SKM-1 (cell line): ENCODE data around the gene ATP8A1.
"Not testable (repeated sequence)": the region's sequence is repeated elsewhere in the genome, so short reads cannot be mapped to it uniquely, and the experiment has no call there.

Experiments
- DNase-seq: peaks from one replicate; lab custom pipeline; 2025; ENCODE audit not compliant: unreplicated experiment; lab: John Stamatoyannopoulos, UW

Gene ATP8A1

DNA sequence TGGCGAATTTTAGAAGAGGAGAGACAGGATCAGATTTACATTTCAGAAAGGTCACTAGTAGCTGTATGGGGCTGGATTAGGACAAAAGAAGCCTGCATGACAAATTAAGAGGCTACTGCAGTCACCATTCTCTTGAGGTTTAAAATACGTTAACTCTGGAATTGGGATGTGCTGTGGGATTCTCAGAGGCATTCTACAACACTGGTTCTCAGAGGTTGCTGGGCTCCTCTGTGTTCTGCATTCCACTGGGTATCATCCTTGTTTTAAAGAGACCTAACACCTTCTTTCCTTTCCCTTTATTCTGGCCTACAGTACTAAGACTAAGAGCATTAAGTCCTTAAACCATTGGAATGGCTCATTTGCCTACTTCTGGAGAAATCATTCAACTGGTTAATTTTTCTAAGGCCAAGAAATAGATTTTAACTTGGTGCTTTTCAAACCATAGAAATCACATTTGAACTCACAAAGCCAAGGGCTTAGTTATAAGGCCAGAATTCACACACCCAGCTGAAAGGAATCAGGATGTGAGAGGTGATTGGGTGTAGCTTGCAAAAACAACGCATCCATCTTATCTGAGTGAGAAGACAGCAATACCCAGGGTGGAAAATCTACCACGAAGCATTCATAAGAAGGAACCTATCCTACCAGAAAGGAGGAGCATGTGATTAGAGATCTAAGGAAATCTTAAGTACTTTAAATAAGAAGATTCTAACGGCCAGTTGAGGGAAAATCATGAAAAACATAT is 143.0 kb downstream of the ATP8A1 start:
- no peak for DNase-seq

DNA sequence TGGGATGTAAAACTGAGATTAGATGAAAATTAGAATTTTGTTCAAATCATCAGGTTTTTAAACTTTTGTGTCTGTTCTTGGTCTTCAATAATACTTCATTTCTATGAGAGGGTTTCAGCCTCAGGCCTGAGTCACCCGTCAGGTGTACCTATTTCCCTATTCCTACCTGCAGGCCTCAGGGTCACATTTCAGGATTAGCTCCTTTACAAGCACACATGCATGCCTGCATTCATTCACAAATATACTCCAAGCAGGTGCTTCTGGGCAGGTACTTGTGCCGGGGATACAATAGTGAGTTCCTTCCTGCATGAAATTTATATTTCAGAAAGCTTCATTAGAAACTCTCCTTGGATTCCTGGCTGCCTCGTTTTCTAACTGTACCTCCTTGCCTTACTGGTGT is 144.7 kb downstream of the ATP8A1 start:
- no peak for DNase-seq

DNA sequence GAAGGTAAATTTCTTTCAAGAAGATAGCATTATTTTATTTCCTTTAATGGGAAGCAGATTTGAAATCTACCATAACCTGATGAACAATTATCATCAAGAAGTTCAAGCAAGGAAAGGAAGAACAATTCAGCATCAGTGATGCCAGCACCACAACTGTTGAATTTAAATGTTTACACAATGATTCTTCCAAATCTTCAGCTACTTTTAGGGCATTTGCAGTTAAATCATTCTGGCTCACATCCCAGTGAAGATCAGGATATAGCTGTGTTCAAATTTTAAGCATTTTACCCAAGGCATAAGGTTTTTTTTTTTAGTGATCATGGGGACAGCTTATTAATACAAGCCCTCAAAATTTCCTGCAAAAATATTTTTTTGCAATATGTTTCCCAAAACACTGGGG is 146.7 kb downstream of the ATP8A1 start:
- DNase-seq = no peak

DNA sequence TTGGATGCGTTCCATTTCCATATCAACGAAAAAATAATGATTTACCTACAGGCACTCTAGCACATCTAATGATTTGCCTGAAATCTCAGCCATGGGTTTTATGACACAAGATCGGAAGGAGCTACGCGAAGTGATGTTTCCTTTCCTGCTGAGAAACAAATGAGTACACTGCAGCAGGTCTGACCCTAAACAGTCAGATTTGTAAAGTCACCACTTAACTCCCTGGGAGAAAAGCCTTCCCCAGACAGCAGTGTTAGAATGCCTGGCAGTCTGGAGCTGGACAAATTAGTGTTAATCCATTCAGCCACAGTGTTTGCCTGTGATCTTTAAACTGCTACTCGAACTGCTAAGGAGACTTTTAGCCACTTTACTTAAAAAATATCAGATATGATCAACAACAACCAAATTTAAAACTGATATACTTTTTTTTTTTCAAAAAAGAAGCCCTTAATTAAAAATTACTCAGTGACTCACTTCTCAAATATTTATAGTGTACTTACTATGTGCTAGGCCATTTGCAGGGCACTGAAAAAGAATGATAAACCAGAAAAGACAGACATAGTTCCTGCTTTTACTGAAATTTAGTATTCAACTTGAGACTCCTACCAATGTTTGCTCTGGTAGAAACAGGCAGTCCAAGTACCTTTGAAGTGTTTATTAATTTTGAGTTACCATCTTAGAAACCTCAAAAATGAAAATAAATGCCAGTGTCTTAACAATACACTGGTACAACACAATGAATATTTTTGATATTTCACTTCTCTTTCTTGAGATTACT is 155.1 kb downstream of the ATP8A1 start:
- DNase-seq = no peak

DNA sequence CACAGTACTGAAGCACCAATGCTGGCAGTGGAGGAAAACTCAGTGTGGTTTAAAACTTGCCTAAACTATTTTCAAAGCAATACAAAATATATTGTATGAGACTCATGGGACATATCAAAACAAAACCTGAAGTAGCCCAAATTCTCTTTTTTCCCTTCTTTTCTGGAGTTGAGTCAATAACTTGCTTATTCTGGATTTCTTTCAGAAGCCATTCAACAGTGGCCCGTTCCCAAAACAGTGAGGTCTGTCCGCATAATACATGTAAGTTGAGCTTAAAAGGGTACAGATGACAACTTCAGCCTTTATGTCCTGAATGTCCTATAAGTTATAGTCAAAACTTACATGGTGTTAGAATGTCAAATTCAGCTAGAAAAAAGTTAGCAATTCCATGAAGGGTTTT is 158.9 kb downstream of the ATP8A1 start:
- DNase-seq = no peak

DNA sequence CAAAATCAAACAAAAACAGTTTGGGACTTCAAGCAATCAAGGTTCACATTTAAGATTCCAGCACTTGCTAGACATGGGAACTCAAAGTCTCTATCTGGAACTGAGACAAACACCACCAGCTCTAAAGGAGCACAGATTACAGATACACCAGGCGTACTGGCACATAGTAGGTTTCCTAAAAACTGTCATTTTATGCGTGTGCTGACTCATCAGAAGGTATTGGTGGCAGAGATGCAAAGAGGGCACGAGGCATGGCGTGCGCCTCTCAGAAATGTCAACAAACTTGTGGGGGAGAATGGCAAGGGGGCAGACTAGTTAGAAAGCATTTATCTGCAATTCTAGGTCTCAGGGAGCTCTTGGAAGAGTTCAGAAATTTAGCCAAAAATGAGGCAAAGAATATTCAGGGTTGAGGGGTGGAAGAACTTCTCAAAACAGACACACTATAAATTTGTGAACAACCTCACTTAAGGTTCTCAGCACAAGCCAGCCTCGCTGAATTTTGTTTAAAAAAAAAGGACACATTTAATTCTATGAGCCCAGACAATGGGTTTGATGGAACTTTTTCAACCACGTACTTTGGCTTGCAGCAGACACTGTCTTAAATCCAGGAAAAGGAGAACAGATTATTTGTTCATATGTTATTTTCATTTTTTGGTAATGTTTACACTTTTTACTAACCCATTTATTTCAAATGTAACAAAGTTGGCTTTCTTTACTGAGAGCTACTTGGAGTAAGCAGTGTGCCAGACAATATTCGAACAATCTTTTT is 159.6 kb downstream of the ATP8A1 start:
- no peak for DNase-seq

DNA sequence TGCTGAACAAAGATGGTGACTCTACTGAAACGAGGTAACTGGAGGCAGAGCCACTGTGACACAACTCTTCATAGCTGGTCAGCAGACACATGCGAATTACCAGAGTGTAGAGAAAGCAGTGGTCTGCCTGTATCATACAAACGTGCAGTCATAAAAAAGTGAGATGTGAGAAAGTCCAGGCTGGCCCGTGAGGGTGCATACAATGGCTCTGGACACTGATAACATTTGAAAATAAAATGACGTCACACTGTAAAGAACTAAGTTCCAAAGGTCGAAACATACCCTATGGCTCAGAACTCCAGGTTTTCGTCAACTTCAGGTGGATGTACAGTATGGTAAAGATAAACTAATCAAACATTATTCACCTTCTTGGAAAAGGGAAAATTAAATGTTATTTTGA is 163.9 kb downstream of the ATP8A1 start:
- DNase-seq = no peak

DNA sequence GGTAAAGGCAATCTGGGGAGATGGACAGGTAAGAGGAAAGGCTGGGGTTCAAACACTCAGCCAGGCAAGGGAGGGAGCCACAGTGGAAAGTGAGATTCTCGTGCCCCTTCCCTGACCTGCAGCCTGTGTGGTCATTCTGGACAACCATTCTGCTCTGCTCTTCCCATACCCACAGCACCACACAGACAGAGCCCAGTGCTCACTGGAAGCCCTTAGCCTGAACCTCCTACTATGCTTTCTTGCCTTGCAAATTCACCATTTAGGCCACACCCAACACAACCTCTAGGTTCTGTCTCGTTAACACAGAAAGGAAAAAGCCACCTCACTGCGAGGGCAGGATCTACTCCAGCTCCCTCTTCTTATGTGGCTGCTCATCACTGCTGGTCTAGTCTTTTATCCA is 166.9 kb downstream of the ATP8A1 start:
- no peak for DNase-seq

DNA sequence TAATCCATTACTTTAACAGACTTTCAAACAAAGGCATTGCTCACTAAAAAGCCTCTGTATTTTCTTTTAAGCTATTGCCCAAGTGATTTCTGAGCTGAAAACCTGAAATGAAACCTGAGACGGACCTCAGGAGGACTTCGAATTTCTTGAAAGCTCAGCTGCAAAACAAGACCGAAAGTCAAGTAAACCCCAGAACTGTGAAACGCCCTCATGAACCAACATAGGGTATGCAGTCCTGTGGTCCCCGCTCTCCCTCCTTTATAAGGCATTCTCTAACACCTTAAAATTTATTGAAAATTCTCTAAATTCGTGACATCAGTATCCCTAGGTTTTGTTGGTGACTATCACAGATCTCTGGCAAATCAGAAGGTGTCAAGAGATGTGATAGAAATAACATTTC is 167.8 kb downstream of the ATP8A1 start:
- DNase-seq = no peak

DNA sequence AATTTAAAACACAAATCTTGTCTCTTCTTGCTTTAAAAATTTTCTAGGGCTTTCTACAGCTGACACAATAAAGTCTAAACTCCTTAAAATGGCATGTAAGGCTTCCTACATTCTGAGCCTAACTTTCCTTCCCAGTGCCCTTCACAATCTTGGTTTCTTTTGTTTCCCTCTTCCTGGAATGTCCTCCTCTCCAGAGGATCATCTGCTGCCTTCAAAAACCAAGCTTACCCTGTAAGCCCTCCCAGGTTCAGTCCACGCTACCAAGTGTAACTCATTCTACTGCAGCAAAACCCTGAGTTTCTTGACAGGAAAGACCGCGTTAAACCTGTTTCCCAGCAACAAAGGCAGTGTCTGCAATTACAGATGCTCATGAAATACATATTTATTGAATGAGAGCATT is 168.4 kb downstream of the ATP8A1 start:
- no peak for DNase-seq

DNA sequence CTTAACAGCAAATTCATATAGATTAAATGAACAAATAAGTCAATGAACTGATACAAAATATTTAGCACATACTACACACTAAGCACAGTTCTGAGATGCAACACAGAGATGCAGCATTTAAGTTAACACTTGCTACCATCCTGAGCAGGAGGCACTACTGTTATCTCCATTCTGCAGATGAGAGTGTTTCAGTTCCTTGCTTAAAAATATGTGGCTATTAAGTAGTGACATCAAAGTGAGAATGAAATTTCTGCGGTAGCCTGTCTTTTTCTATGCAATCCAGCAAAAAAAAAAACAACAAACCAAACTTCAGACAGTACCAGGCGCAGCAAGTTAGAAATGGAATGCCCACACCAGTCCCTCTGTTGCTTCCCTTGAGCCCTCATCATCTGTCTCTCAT is 168.8 kb downstream of the ATP8A1 start:
- no peak for DNase-seq

DNA sequence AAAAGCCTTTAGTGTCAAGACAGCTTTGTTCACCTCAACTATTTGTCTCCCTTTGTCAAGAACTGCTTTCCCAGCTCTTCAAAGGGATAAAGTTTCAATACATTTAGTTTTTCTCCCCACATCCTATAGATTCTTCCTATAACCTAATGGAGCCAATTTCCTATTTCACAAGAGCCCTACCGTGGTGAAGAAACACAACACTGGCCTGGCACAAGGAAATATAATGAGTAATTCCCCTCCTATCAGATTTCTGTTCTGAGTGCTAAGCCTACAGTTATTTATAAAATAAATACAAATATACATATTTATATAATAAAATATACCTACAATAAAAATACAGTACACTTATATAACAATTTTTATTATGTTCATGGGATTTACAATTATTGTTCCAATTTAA is 169.7 kb downstream of the ATP8A1 start:
- DNase-seq = no peak

DNA sequence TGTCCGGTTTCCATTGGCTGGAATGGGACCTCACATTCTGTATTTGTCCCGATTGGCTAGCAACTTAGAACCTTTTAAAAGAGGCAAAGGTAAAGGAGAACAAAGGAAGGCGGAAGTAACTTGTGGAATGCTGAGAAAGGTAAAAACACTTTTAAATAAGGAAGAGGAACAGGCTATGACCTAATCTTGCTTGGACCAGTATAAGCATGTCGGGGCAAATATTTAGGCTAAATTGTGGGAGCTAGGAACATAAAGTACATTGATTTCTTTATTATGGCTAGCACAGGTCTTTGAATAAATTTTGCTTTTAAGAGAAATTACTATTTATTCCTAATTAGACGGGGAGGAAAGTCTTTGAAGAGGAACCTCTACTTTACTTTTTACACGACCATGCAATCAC is 170.7 kb downstream of the ATP8A1 start:
- not testable (repeated sequence) for DNase-seq

DNA sequence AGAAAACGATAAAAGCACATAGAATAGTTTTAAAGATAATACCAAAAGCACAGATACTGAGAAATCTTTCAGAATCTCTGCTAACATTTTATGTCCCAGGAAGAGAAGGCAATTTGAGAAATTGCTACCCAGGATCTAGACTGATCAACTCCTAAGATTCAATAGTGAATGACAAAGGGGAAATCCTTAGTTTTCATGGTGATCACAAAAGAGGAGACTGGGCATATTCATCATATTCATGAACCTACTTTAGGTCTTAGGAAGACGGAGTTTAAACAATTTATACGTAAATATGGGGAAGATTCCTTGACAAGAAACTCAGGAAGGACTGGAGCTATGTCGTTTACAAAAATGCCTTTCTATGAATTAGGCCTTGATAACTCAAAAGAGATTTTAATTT is 172.3 kb downstream of the ATP8A1 start:
- no peak for DNase-seq

DNA sequence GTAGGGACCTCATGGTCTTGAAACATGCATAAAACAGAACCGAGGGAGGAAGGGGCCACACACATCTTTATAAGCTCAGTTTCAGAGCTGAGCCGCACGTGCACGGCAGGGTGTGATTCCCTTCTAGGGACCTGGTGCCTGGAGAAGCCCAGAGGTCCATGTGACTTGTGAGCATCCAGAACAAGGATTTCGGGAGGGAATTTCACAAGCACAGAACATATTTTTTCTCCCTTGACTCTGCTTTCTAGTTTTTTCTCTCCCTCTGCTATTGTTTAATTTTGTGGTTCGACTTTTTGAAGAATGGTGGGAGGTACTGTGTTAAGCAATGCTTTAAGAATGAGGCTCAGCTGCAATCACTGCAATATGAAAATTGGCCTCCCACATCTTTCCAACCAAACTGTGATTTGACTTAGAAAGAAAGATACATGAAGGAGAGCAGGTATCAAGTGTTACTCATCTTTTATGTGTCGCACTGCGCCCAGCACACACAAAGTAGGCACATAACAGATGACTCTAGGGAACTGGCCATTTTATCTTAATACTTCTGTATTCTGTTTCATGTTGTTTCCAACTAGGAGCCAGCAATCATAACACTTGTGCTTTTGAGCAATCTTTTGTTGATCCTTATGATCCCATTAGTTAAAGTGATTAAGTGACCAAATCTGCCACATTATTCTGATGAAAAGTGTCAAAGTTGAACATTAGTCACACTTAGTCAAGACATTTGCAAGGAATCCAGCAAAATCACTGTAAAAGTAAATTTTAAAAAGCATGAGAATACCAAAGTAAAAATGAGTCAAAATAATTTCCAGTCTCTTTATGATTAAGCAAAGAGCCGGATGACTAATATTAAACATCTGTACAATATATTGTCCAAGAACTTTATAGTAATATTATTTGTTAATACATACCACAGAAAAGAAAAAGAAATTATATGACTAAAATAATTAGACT is 173.2 kb downstream of the ATP8A1 start:
- no peak for DNase-seq

DNA sequence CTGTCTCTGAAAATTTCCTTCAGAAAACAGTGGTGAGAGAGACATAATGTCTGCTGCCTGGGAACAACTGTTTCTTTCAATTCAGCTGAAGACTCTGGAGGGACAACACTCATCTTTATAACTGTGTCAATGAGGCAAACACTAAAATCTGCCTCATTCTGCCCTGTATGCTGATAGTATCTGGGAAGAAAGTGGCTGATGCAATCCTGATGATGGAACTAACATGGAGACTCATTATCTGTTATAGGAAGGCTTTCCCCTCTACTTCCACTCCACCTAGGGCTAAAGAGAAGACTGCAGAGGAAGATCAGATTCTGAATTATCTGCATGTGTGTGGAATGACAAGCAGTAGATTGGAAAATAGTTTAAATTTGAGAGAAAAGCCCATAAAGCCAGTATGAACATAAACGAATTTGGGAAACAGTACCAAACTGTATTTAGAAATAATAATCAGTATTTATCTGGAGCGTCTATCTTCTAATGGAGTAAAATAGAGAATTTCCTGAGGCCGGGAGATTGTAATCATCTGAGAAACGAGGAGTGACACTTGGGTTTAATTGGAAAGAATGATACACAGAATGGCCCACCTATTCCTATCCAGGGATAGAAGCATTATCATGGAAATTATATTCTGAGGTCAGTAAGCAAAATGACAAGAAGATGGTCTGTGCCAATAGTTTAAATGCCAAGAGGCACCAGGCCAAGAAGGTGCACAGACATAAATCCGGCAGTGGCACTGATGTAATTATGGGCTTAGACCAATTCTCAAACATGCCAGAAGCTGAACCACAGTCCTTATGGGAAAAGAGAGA is 174.2 kb downstream of the ATP8A1 start:
- DNase-seq = no peak

DNA sequence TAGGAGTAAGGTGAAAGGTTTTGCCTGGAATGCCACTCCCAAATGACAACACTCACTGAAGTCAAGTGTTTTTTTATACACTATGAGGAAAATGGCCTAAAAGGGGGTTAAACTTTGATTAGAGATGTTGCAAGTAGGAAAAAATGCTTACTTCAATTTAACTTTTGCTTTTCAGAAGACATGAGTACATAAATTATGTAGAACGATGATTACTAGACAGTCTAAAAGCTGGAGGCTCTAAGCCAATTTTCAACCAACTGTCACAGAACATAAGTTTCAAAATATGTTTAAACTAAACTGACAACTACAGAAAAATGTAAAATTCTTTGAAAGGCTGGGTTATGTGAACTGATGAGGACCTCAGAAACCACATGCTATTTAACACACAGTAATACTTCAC is 176.2 kb downstream of the ATP8A1 start:
- DNase-seq = no peak

DNA sequence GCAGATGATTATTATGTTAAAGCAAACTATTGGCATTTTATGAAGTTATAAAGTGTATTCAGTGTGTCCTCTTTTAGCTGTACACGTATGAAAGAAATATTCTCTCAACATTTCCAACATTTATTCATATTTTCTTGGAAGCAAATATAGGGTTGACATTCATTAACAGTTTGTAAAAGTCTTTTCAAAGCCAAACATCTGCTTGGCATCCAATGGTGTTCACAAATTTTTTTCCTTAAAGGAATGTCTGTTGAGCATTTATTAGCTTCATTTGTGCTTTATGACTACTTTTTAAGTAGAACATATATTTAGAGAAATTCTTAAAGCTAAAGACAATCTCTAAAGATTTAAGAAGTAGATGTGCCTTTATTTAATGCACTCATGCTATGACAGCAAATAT is 176.6 kb downstream of the ATP8A1 start:
- no peak for DNase-seq

DNA sequence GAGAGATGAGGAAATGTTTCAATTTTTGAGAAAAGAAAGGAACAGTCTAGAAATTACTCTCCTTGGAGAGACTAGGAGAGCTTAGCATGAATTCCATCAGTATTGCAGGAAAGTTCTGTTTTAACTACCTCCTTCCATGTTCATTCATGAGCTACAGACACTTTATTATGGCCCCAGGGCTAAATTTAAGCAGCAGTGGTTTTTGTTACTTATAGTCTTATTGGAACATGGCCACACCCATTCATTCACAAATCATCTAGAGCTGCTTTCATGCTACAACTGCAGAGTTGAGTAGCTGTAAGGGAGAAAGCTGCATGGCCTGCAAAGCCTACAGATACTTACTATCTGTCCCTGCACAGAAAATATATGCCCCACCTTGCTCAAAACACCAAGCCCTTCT is 178.0 kb downstream of the ATP8A1 start:
- no peak for DNase-seq

DNA sequence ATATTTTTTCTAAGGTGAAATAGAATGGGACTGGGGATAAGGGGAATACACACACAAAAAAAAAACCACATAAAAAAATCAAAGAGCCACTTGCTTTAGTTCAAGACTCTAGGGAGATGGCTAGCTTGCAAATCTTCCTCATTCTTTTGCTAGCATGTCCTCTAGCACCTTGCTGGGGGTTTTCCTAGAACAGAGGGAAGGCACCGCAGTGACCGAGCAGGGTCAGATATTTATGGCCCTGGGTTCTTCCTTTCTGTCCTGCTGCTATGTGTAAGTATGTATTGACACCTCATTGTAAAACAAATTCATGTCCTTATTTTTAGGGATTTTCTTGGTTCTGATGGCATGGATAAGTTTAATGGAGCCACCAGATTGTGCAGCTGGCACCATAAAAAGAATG is 178.4 kb downstream of the ATP8A1 start:
- DNase-seq = no peak
